Testis (tissue), 2 donors: ENCODE results near the gene OMD.

Source experiments
- POLR2A ChIP-seq: fragments of 450-650 bp; IDR thresholded peaks from one replicate; pipeline ENCODE4 v1.6.1; 2017; ENCODE audit warnings: antibody characterized with exemption, mild to moderate bottlenecking, moderate library complexity
- TF ChIP-seq, protein P1 (sequence below), 3 experiments: fragments of 450-650 bp in 2 of 3; fragments of 200-600 bp in 1 of 3; sonication (generic) in 1 of 3; IDR thresholded peaks; one replicate each; pipeline ENCODE4 v1.5.1; 2016 to 2019; ENCODE audit warnings: antibody characterized with exemption in 3 of 3, mild to moderate bottlenecking in 2 of 3, moderate library complexity in 1 of 3

DNA sequence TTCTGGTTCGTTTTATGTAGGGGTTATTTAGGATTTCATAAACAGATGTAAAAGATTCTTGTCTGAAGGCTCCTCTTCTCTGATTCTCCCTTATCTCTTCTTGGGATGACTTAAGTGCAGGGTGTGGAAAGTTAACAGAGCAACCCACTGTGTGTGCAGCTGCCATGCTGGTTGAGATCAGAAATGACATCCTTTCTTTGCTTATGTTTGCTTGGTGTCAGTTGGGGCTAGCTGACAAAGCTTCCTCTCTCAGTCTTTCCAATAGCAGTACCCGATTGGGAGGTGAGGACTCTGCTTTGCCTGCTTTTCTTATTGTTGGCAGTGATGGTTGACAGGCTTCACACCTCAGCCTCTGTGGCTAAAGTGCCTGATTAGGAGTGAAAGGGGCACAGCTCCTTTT lies 46.4 kb downstream of the OMD start:
- TF ChIP-seq, protein P1, sequence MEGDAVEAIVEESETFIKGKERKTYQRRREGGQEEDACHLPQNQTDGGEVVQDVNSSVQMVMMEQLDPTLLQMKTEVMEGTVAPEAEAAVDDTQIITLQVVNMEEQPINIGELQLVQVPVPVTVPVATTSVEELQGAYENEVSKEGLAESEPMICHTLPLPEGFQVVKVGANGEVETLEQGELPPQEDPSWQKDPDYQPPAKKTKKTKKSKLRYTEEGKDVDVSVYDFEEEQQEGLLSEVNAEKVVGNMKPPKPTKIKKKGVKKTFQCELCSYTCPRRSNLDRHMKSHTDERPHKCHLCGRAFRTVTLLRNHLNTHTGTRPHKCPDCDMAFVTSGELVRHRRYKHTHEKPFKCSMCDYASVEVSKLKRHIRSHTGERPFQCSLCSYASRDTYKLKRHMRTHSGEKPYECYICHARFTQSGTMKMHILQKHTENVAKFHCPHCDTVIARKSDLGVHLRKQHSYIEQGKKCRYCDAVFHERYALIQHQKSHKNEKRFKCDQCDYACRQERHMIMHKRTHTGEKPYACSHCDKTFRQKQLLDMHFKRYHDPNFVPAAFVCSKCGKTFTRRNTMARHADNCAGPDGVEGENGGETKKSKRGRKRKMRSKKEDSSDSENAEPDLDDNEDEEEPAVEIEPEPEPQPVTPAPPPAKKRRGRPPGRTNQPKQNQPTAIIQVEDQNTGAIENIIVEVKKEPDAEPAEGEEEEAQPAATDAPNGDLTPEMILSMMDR (IDR thresholded peaks at IDR 0.05) = no peak
- no peak for TF ChIP-seq POLR2A
